ENCODE results near the gene IFNL3. TPM values are rescaled to one million over a fixed set of nuclear protein-coding genes. Genes with fewer than 3 reads are reported as not detected.

The IFNL3 gene
- total RNA-seq, 1 experiment from 2014 or later = not detected

- no peak overlapping the region for H3K9ac ChIP-seq (ENCODE audit: low read length)
- H3K36me3 ChIP-seq (ENCODE audit: low read depth, low read length) = no peaks in the 10 kb centered on the region
- H4K20me1 ChIP-seq (ENCODE audit: low read length) = no peaks in the 10 kb centered on the region
- ATAC-seq (no peak), DNase-seq (no peak)
- no peaks in the 10 kb centered on the region for H3K9me2 ChIP-seq (replicated peaks; ENCODE audit: low read length)
- ChIA-PET CTCF (no interaction called here), POLR2A (ENCODE audit: unreplicated experiment) (no interaction called here)
- no peak overlapping the region for H3K4me2 ChIP-seq (ENCODE audit: low read length)
- no peak overlapping the region for H3K27ac ChIP-seq (ENCODE audit: low read length)
- H3K9me3 ChIP-seq (ENCODE audit: low read length) = no peaks in the 10 kb centered on the region
- BruUV-seq (replicated peaks) = no TSS peak
- no peaks in the 10 kb centered on the region for H3K4me1 ChIP-seq (ENCODE audit: insufficient read depth, low read length)
- no peaks in the 10 kb centered on the region for H3K27me3 ChIP-seq (ENCODE audit: low read length)
- no peak overlapping the region for H2AFZ ChIP-seq (ENCODE audit: low read length)
- H3K79me2 ChIP-seq (ENCODE audit: low read length) = no peaks in the 10 kb centered on the region
- intact Hi-C loops (cut with micrococcal nuclease) = no loop called here
- no peak overlapping the region for H3K4me3 ChIP-seq (ENCODE audit: low read length)
- no peaks in the 10 kb centered on the region for H3F3A ChIP-seq (ENCODE audit: low read length, unreplicated experiment)
- no peak for TF ChIP-seq EZH2phosphoT487 (IDR thresholded peaks at IDR 0.05; ENCODE audit: borderline replicate concordance, low read length)
- no peak for TF ChIP-seq EZH2 (IDR thresholded peaks at IDR 0.05; ENCODE audit: low read length, unreplicated experiment)
- TF ChIP-seq CTCF (conservative IDR thresholded peaks at IDR 0.05; ENCODE audit: low read depth, low read length) = no peak
These were observed 12.1 kb downstream of the IFNL3 start for GRCh38 chr19:39232708-39233107.

- H3K9me2 ChIP-seq (replicated peaks; ENCODE audit: low read length) = no peaks in the 10 kb centered on the region
- no peaks in the 10 kb centered on the region for H3K79me2 ChIP-seq (ENCODE audit: low read length)
- no TSS peak for BruUV-seq (replicated peaks)
- no peaks in the 10 kb centered on the region for H3F3A ChIP-seq (ENCODE audit: low read length, unreplicated experiment)
- no peak overlapping the region for H3K4me3 ChIP-seq (ENCODE audit: low read length)
- no peak overlapping the region for H2AFZ ChIP-seq (ENCODE audit: low read length)
- no peak for TF ChIP-seq CTCF (conservative IDR thresholded peaks at IDR 0.05; ENCODE audit: low read depth, low read length)
- no peaks in the 10 kb centered on the region for H3K27me3 ChIP-seq (ENCODE audit: low read length)
- ChIA-PET POLR2A (ENCODE audit: unreplicated experiment) (no interaction called here), CTCF (no interaction called here)
- H3K27ac ChIP-seq (ENCODE audit: low read length) = no peak overlapping the region
- no peaks in the 10 kb centered on the region for H3K4me1 ChIP-seq (ENCODE audit: insufficient read depth, low read length)
- no peak overlapping the region for H3K9ac ChIP-seq (ENCODE audit: low read length)
- no peak for ATAC-seq
- intact Hi-C loops (cut with micrococcal nuclease) = no loop called here
- H3K36me3 ChIP-seq (ENCODE audit: low read depth, low read length) = no peaks in the 10 kb centered on the region
- no peak overlapping the region for H3K4me2 ChIP-seq (ENCODE audit: low read length)
- DNase-seq = no peak
- H3K9me3 ChIP-seq (ENCODE audit: low read length) = no peaks in the 10 kb centered on the region
- H4K20me1 ChIP-seq (ENCODE audit: low read length) = no peaks in the 10 kb centered on the region
These were observed 14.6 kb downstream of the IFNL3 start for GRCh38 chr19:39230096-39230764.

- Histone ChIP-seq H3K79me2 (ENCODE audit: low read length) (no peaks in the 10 kb centered on the region), H3K4me1 (ENCODE audit: insufficient read depth, low read length) (no peaks in the 10 kb centered on the region), H3K4me3 (ENCODE audit: low read length) (no peak overlapping the region), H3K9me2 (replicated peaks; ENCODE audit: low read length) (no peaks in the 10 kb centered on the region), H4K20me1 (ENCODE audit: low read length) (no peaks in the 10 kb centered on the region), H3K9me3 (ENCODE audit: low read length) (no peaks in the 10 kb centered on the region), H3K4me2 (ENCODE audit: low read length) (no peak overlapping the region), H3F3A (ENCODE audit: low read length, unreplicated experiment) (no peaks in the 10 kb centered on the region), H3K27me3 (ENCODE audit: low read length) (no peaks in the 10 kb centered on the region), H3K36me3 (ENCODE audit: low read depth, low read length) (no peaks in the 10 kb centered on the region), H3K27ac (ENCODE audit: low read length) (no peak overlapping the region), H3K9ac (ENCODE audit: low read length) (no peak overlapping the region), H2AFZ (ENCODE audit: low read length) (no peak overlapping the region)
- intact Hi-C loops (cut with micrococcal nuclease) = no loop called here
- CTCF ChIA-PET = no interaction called here
- DNase-seq = no peak
- no TSS peak for BruUV-seq (replicated peaks)
- ATAC-seq = no peak
- TF ChIP-seq EZH2phosphoT487 (IDR thresholded peaks at IDR 0.05; ENCODE audit: borderline replicate concordance, low read length) = no peak
- TF ChIP-seq CTCF (conservative IDR thresholded peaks at IDR 0.05; ENCODE audit: low read depth, low read length) = no peak
- TF ChIP-seq EZH2 (IDR thresholded peaks at IDR 0.05; ENCODE audit: low read length, unreplicated experiment) = no peak
- POLR2A ChIA-PET (ENCODE audit: unreplicated experiment) = no interaction called here
These were observed 19.9 kb downstream of the IFNL3 start for GRCh38 chr19:39224910-39225309.

Measured in PC-3 (cell line).